GM19023 (cell line): Measurements from ENCODE around the gene ZP1.
"Not testable (repeated sequence)": the region's sequence is repeated elsewhere in the genome, so short reads cannot be mapped to it uniquely, and the experiment has no call there.

Experiments used
- ATAC-seq: cut with Tn5 transposase; IDR thresholded peaks from one replicate; pipeline ENCODE4 v1.9.1; 2021; ENCODE audit warnings: mild to moderate bottlenecking, moderate library complexity; ENCODE audit not compliant: unreplicated experiment

Gene ZP1

DNA sequence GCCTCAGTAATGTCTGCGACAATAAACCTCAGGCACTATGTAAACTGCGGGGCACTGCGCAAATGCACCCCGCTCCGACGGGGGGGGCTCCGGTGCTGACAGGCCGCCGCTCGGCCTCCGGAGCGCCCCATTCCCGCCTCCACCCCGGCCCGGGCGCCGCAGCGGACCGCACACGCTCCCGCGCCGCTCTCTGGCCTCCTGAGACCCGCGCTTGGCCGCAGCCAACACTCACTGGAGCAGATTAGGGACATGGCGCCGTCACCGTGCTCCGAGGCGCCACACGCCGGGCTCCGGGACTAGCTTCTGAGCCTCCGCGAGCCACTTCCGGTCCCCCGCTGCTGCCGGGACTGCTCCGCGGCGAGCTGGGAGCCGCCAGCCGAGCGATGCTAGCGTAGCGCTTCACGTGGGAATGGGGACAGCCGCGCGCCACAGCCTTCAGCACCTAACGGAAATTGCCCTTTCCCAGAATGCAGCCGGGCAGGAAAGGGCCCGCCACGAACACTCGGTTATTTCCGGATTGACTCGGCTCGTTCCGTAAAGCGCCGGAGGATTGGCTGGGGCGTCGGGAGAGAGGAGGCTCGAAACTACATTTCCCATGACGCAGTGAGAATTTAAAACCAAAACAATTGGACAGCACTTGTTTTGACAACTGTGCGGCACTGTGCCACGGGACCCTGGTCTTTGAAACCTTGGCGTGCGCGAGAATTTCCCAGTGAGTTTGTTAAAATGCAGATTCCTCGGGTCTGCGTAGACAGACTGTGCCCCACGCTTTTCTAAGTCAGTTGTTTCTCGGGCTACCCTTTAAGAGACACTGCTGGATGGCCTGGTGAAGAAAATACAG, 39.0 kb downstream of the ZP1 start, which contains the start of gene PRPF19:
Gene PRPF19 (minus strand): TSS at position 454 of the 841 bp plus-strand sequence. CDS start 203 bp downstream, at position 251.
- ATAC-seq: peak; percentile 77

DNA sequence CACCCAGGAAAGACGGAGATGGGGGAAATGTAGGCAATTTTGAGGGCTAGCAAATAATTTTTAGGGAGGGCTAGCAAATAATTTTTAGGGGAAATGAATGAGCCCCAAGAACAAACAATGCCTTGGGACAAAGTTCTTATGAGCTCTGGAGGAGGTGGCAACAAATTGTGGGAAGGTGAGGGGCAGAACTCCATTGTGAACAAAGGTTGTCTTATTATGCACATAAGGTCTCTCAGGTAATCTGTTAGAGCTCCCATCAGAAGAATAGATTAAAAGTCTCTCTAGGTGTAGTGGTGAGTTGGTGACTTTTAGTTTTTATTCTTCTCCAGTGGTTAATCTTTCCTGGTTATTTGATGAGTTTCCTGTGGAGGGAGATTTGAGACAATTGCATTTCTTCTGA, 41.5 kb downstream of the ZP1 start:
- no peak for ATAC-seq

DNA sequence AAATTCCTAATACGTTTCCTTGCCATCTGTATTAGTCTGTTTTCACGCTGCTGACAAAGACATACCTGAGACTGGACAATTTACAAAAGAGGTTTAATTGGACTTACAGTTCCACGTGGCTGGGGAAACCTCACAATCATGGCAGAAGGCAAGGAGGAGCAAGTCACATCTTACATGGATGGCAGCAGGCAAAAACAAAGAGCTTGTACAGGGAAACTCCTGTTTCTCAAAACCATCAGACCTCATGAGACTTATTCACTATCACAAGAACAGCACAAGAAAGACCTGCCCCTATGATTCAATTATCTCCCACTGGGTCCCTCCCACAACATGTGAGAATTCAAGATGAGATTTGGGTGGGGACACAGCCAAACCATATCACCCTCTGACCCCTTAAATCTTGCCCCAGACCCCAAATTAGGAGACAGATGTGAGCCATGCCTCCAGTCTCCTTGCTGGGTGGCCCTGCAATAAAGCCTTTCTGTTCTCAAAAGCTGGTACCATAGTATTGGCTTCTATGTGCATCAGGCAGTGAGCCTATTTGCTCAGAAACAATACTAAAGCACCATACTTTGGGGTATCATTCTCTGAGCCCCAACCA, 42.4 kb downstream of the ZP1 start:
- not testable (repeated sequence) for ATAC-seq

DNA sequence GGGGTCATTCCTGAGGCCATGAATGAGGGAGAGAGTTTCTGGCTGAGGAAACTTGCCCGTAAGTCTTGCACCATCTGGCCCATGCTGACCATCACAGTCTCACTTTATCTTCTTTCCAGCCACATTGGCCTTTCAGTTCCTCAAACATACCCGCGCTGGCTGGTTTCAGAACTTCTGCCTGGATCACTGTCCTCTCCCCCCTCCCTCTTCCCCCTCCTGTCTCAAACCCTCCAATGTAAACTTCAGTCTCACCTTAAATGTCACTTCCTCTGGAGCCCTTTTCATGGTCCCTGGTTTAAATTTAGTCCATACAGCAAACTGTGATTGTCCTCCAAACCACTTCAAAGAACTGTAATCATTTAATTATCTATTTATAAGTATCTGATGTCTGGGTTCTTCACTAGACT, 42.9 kb downstream of the ZP1 start:
- ATAC-seq: peak; percentile 27

DNA sequence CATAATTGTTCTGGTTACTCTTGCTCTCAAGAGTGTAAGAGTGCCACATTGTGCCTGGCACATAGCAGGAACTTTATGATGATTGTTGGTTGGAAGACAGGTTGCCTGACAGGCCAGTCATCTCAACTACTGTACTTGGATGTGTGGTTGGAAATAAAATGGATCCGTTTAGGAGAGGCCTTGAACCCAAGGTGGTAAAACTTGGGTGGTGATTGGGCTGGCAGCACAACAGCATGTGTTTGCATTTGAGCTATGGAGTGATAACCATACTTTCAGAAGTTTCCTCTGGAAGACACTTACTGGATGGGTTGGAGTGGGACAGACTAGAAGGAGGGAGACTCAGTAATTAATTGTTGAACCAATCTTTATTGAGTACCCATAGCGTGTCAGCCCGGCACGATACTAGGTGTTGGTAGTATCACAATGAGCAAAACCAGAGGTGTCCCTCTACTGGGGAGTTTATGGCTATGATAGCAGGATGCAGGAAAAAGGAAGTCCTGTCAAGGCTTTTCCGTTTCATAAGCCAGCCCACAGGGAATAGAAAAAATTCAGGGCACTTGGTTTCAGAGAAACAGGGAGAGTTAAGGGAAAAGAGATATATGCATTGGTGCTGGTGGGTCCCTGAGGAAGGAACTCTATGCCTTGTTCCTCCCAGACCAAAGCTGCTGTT, 43.5 kb downstream of the ZP1 start:
- ATAC-seq: no peak

DNA sequence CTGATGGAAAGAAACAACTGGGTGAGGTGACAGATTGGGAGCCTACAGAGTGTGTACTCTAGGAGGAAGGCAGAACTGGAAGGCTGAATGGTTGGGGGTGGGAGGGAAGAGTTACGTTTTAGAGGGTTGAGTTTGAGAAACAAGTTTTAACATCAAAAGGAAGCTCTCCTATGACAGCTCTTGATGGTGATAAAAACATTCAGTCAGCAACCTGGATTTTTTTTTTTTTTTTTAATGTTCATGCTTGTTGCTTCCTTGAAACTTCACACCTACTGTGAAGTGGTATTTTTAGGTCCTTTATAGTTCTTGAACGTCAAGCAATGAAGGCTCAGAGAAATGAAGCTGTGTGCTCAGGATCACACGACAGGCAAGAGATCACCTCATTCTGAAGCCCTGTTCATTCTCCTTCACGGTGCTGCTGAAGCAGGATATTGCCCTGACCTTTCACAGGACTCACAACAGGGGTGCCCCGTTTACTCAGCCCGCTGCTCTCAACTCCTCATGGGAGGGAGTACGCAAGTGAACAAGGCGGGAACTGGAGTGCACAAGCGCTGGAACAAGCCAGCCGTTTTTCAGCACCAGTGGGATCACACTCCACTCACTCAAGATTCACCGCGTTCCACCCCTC, 45.0 kb downstream of the ZP1 start:
- ATAC-seq: no peak

DNA sequence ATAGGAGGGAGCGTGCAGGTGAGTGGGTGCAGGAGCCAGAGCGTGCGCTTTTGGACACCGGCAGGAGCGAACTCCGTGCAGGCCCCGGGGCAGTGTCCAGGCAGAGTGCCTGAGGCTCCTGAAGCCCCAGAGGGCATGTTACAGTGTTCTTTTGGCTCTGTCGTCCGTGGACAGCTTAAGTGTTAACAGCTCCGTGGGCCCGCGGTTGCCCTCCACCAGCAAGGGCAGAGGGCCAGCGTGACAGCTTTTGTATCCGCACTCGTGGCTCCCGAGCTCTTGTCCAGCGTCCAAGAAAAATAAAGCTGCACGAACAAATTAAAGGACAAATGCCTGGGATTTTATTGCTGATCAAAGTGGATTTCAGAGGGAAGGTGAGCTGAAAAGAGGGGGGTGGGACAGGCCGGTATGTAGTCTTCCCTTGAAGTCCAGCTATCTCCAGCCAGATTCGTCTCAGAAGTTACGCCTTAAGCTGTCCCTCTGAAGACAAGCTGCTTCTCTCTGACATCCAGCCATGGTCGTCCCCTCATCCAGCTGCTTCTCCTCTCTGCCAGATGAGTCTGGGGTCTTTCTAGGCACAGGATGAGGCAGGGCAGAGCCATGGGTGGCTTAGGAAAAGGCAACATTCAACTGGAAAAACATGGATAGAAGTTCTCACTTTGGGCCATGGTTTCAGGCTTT, 45.6 kb downstream of the ZP1 start:
- no peak for ATAC-seq

DNA sequence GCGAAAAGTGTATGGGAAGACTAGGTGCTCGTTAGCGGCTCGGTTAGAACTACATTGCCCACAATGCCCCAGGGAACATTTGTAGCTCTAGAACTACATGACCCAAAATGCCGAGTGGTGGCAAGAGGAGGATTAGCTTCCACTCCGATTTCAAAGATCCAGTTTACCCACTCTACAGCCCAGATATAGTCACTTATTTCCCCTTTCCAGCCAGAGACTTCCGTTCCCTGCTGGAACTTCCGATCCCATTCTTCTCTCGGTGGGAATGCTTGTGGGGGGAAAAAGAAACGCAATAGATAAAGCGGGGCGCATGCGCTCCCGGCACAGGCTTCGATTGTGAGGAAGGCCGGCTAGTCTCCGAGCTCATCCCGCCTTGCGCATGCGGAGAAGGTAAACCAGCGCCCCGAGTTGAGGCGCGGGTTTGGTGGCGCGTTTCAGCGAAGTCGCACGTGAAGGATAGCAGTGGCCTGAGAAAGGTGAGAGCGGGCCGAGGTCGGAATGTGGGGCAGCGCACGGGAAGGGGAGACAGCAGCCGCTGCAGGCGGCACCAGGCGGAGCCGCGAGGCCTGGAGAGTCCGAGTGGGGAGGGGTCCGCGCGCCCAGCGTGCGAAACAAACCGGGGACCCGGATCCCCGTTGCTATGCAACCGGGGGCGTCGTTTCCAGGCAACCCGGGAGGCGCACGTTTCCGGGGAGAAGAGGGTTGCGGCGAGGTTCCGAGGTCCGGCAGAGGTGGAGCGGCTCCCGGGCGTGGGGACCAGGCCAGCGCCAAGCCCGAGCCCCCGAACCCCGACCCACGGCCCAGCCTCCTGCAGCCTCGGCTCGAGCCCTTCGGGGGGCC, 46.7 kb downstream of the ZP1 start, which contains the start of gene TMEM109:
Gene TMEM109 (plus strand): TSS at position 366 of the 840 bp plus-strand sequence. CDS start 5,536 bp downstream, outside the sequence.
- peak; percentile 51 for ATAC-seq

DNA sequence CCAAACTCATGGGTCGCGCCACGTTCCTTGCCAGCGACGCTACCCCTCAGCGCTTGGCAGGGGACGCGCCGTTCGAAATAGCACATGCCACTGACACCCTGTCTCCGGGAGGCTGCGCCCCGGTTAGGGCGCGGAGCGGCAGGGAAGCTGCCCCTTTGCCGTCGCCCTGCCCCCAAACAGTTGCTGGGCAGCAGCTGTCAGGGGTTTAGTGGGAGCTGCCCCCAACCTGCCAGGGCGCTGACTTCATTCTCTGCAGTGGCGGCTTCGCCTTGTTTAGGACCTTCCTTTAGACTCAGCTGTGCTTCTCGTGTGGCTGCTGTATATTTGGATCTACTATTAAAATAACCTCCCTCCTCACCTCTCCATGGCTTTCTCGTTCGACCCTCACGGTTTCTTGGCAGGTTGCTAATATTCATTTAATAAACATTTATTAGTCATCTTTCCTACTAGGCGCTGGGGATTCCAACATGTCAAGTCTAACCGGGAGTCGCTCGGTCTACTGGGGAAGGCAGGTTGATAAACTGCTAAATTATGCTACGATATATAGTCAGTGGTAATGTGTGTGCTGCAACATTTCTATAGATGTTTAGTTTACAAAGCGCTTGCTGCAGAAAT, 47.4 kb downstream of the ZP1 start:
- ATAC-seq: peak; percentile 5

DNA sequence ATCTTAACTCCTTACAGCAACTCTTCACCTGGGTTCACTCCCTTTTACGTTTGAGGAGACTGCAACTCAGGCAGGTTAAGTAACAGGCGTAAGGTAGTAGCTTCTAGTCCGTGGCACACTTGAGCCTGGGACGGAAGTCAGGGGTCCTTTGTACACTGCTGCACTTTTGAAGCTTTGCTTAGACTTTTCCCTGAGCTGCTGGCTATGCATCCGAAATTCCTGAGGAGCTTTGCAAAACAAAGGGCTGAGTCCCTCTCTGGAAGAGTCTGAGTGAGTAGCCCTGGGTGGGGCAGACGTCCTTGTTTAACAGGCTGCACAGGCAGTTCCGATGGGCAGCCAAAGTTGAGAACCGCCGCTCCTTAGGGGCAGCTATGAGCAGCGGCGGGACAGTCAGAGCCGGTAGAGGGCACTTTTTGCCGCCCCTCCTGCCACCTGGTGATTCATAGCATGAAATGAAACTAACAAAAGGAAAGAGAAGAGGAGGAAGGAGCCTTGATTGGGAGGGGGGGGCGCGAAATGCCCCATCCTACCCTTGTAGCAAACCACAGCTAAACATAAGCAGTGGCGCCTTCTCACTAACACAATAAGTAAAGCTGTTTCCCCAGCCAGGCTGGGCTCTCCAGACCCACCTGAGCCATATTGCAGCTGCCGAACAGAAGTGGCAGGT, 48.0 kb downstream of the ZP1 start:
- peak; percentile 45 for ATAC-seq

DNA sequence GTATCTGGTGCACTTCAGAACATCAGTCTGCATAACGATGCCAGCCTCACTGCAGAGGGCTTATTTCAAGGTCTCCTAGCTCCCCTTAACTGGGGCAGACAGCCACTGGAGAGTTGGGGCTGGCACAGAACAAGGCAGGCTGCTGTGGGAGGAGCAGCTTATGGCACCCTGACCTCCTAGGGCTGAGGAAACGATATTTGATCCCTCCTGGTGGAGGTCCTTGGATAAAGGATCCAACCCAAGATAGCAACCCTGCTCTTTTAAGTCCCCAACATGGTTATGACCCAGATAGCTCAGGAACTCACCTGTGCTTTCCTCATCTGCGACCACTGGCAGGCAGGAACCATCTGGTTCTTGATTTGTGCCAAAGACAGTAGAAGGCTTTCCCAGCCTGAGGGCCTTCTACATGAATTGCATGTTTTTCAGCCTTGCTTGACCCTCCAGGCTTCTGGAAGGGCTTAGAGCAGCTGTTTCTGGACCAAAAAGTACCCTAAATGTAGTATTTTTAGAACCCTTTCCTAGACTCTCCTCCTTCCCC, 49.4 kb downstream of the ZP1 start:
- ATAC-seq: no peak

DNA sequence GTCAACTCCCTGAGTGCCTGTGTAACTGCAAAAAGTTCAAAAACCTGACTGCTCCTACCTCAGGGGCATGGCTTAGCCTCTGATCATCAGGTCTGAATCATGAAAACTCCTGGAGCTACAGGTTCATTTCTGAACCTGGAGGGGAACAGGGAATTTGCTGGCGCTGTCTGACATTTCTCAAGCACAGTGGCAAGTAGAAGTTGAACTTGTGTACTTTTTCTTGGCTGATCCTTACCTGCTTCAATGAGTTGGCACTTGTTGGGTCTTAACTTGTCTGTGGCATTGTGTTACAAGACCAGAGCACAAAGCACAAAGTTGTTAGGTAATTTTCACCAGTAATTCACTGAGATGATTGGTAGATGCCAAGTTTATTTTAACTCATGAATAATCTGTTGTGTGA, 49.9 kb downstream of the ZP1 start:
- ATAC-seq: no peak

DNA sequence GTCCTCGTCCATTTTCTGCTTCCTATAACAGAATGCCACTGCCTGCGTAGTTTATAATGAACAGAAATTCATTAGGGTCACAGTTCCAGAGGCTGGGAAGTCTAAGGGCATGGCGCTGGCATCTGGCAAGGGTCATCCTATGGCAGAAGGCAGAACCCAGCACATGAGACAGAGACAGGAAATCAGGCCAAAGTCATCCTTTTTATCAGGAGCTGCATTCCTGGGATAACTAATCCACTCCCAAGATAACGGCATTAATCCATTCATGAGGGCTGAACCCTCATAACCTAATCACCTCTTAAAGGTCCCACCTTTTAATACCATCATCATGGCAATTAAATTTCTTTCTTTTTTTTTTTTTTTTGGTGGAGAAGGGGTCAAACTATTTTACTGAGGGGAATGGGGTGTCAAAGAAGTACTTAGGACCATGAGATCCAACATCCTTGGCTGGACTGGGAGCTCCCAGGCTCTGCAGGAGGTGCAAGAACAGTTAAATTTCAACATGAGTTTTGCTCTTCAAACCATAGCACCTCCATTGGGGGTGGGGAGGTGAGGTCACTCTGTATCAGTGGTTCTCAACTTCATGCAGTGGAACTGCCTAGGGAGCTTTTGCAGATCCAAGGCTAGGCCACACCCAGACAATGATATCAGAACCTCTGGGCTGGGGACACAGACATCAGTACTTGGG, 51.1 kb downstream of the ZP1 start:
- ATAC-seq: no peak

DNA sequence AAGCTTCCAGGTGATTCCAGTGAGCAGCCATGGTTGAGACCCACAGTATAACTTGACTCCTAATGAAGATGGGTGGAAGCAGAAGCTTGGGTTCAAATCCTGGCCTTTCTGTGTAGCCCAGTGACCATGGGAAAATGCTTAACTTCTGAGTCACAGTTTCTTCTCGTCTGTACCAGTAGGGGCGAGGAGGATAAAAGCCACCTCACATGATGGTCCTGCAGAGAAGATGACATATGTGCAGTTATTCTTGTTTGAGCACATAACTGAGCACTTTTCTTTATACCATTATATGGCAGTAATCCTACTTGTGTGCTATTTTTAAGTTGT, 51.6 kb downstream of the ZP1 start:
- ATAC-seq: no peak

DNA sequence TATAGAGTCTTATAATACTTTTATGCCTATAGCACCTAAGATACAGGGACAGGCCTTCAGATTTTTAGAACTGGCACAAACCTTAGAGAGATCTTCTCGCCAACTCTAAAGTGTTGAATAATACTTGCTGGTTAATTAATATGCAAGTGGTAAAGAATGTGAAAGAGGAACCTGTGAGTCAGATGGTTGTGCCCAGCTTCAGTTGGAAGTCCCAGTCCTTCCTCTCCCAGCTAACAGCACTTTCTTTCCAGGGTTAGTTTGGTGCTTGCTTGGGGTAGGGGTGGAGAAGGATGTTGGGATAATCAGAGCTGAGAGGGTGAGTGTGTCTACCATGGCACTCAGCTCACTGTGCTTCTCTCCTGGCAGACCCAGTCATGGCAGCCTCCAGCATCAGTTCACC, 52.0 kb downstream of the ZP1 start:
- ATAC-seq: no peak

DNA sequence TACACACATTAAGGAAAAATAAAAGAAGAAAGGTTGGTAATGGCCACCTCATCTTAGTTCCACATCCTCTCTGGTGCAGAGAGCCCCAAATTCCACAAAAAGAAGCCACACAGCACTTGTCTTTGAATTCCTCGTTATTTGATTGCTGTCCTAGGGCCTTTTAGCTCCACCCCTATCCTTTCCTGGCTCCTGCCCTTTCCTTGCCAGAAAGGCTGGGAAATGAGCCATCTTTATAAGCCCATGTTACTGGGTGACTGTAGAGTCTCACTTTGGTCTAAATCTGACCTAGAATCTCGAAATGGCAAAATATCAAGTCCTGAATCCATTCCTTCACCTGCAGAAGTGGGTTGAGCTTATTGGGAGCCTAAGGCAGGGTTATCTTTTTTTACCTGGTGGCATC, 52.6 kb downstream of the ZP1 start:
- ATAC-seq: no peak

DNA sequence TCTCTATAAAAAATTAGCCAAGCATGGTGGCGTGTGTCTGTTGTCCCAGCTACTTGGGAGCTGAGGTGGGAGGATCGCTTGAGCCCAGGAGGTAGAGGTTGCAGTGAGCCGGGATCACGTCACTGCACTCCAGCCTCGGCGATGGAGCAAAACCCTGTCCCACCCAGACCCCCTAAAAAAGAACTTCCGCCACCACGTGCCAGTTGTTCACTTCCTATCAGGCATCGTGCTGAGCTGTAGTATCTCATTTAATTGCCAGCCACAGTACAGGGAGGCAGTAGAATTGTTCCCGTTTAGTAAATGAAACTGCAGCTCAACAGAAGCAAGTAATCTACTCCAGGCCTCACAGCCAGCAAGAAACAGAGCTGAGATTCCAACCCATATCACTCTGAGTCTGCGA, 53.9 kb downstream of the ZP1 start:
- no peak for ATAC-seq

DNA sequence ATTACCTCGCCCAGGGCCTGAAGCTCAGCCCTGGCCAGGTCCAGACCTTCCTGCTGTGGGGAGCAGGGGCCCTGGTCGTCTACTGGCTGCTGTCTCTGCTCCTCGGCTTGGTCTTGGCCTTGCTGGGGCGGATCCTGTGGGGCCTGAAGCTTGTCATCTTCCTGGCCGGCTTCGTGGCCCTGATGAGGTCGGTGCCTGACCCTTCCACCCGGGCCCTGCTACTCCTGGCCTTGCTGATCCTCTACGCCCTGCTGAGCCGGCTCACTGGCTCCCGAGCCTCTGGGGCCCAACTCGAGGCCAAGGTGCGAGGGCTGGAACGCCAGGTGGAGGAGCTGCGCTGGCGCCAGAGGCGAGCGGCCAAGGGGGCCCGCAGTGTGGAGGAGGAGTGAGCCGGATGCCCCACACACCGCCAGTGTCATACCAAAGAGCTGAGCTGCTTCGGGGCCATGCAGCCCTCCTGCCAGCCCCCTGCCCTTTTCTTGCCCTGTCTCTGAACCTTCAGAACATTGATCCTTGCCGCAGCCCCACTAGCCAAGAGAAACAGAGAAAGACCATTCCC, 54.5 kb downstream of the ZP1 start:
- ATAC-seq: no peak
